Endothelial cell of umbilical vein (primary cell): ENCODE data around the gene POM121C. TPM values are rescaled to one million over a fixed set of nuclear protein-coding genes. Genes with fewer than 3 reads are reported as not detected.

ENCODE experiments used
- BruUV-seq: library from RNA; stranded (reverse); fragments of 400-500 nt; replicated peaks from 2 replicates; lab custom pipeline; 2021; lab: Mats Ljungman, UMichigan
- CTCF ChIA-PET: fragments of 300-600, 350-600 bp; sonication (Branson Sonifier 250); formaldehyde crosslinking; loops from one replicate; lab custom pipeline; 2021; ENCODE audit warnings: antibody characterized with exemption, inconsistent platforms; lab: Charles Lee
- POLR2A ChIA-PET: fragments of 300-600, 350-600 bp; sonication (Branson Sonifier 250); formaldehyde crosslinking; loops from one replicate; lab custom pipeline; 2021; ENCODE audit warnings: antibody characterized with exemption, inconsistent platforms; lab: Charles Lee
- DNase-seq: peaks from one replicate; pipeline ENCODE4 v3.0.0-alpha.2; 2011; ENCODE audit warnings: low read depth, low spot score
- FAIRE-seq: peaks from 2 replicates; lab custom pipeline; 2011; peaks lifted over from hg19 to GRCh38; lab: Jason Lieb, UNC
- H2AFZ ChIP-seq: 2 replicates; pipeline ENCODE4 v1.6.0; 2012; ENCODE audit warnings: low read depth, low read length, control low read depth, inconsistent platforms
- H3K27ac ChIP-seq: 2 replicates; pipeline ENCODE4 v1.5.1; 2011; ENCODE audit warnings: low read depth, mild to moderate bottlenecking, control low read depth, low read length, moderate library complexity; ENCODE audit not compliant: insufficient read depth
- H3K27me3 ChIP-seq, 2 experiments: 2 replicates each; pipeline versions ENCODE4 v1.6.0 to v1.6.1; 2011; ENCODE audit warnings: low read length in 2 of 2, mixed read lengths in 1 of 2; ENCODE audit not compliant: control insufficient read depth in 2 of 2, insufficient read depth in 2 of 2
- H3K36me3 ChIP-seq, 2 experiments: 2 replicates in 1 of 2; 3 replicates in 1 of 2; pipeline ENCODE4 v1.5.1; 2011; ENCODE audit warnings: low read length in 2 of 2, mild to moderate bottlenecking in 1 of 2, moderate library complexity in 1 of 2; ENCODE audit not compliant: control insufficient read depth in 2 of 2, insufficient read depth in 2 of 2; ENCODE audit errors: extremely low read depth in 1 of 2
- H3K4me1 ChIP-seq: 3 replicates; pipeline ENCODE4 v1.5.1; 2011; ENCODE audit warnings: mild to moderate bottlenecking, low read length; ENCODE audit not compliant: control insufficient read depth, insufficient read depth; ENCODE audit errors: extremely low read depth
- H3K4me2 ChIP-seq: 2 replicates; pipeline ENCODE4 v1.6.1; 2011; ENCODE audit warnings: low read length, control low read depth, mixed read lengths; ENCODE audit not compliant: insufficient read depth
- H3K4me3 ChIP-seq, 3 experiments: fragments of 200-600 bp in 1 of 3; sonication (generic), shearing (Covaris generic) in 1 of 3; replicated peaks in 1 of 3; 2 replicates each; pipeline ENCODE4 v1.5.1; 2011 to 2016; ENCODE audit warnings: control low read depth in 3 of 3, low read length in 3 of 3, mild to moderate bottlenecking in 2 of 3, inconsistent platforms in 1 of 3, low read depth in 1 of 3, moderate library complexity in 1 of 3; ENCODE audit not compliant: insufficient read depth in 1 of 3
- H3K79me2 ChIP-seq: 2 replicates; pipeline ENCODE4 v1.6.0; 2012; ENCODE audit warnings: low read length, inconsistent platforms; ENCODE audit not compliant: control insufficient read depth, insufficient read depth
- H3K9ac ChIP-seq: replicated peaks from 2 replicates; pipeline ENCODE3; 2011; ENCODE audit warnings: low read length, control low read depth; ENCODE audit not compliant: insufficient read depth; ENCODE audit errors: extremely low read depth
- H3K9me1 ChIP-seq: replicated peaks from 3 replicates; pipeline ENCODE4 v1.6.0; 2011; ENCODE audit warnings: mild to moderate bottlenecking, low read length; ENCODE audit not compliant: control insufficient read depth, insufficient read depth; ENCODE audit errors: extremely low read depth
- H3K9me3 ChIP-seq: replicated peaks from 2 replicates; pipeline ENCODE4 v1.5.1; 2012; ENCODE audit warnings: low read length, inconsistent platforms; ENCODE audit not compliant: control insufficient read depth, insufficient read depth
- H4K20me1 ChIP-seq: replicated peaks from 2 replicates; pipeline ENCODE3; 2011; ENCODE audit warnings: mild to moderate bottlenecking, low read length; ENCODE audit not compliant: control insufficient read depth, insufficient read depth; ENCODE audit errors: extremely low read depth
- EZH2 ChIP-seq: IDR thresholded peaks from 2 replicates; pipeline ENCODE4 v1.6.1; 2012; ENCODE audit warnings: borderline replicate concordance, low read depth, mild to moderate bottlenecking, moderate library complexity, low read length, inconsistent platforms; ENCODE audit not compliant: severe bottlenecking
- FOS ChIP-seq: IDR thresholded peaks from 2 replicates; pipeline ENCODE4 v1.6.1; 2011; ENCODE audit warnings: mild to moderate bottlenecking, low read length, moderate library complexity, borderline replicate concordance; ENCODE audit not compliant: insufficient read depth
- GATA2 ChIP-seq: IDR thresholded peaks from 2 replicates; pipeline ENCODE4 v1.7.0; 2011; ENCODE audit warnings: low read depth, mild to moderate bottlenecking, moderate library complexity, mixed read lengths, low read length; ENCODE audit not compliant: insufficient read length, insufficient read depth
- JUN ChIP-seq: IDR thresholded peaks from 2 replicates; pipeline ENCODE4 v1.6.1; 2011; ENCODE audit warnings: borderline replicate concordance, low read depth; ENCODE audit not compliant: insufficient read length, insufficient read depth
- MYC ChIP-seq: IDR thresholded peaks from one replicate; pipeline ENCODE4 v1.6.1; 2011; ENCODE audit warnings: mild to moderate bottlenecking, low read depth, low read length
- POLR2A ChIP-seq: IDR thresholded peaks from 2 replicates; pipeline ENCODE4 v1.6.1; 2012; ENCODE audit warnings: low read depth, mild to moderate bottlenecking, control low read depth, low read length
- POLR2AphosphoS5 ChIP-seq: IDR thresholded peaks from 2 replicates; pipeline ENCODE4 v1.6.1; 2012; ENCODE audit warnings: low read depth, mild to moderate bottlenecking, control low read depth, low read length, moderate library complexity; ENCODE audit not compliant: insufficient read depth
- dilution Hi-C: fragments of 300-500 bp; cut with MboI; formaldehyde crosslinking; loops from one replicate; pipeline ENCODE4 v1.15.0; 2019; ENCODE audit warnings: low sequenced_read_pairs; ENCODE audit not compliant: extremely low pct_ligation_motif_present
- intact Hi-C: fragments of 100-400 bp; cut with micrococcal nuclease; formaldehyde crosslinking; loops from one replicate; pipeline ENCODE4 v1.10.0; 2022
- polyA plus RNA-seq, 4 experiments: library from polyadenylated mRNA; depleted of rRNA in 3 of 4; stranded (reverse) in 3 of 4; unstranded in 1 of 4; fragments of >200 nt; gene quantifications; 2 replicates each; pipeline versions ENCODE4 v1.2.1 to v1.2.3, GENCODE V29; 2011 to 2012; ENCODE audit warnings: missing spikeins in 1 of 4
- total RNA-seq: library from RNA; stranded (reverse); gene quantifications from 2 replicates; pipeline ENCODE4 v1.2.3, GENCODE V29; 2021
- TF ChIP-seq, protein P1 (sequence below): IDR thresholded peaks from 2 replicates; pipeline ENCODE4 v1.6.1; 2011; ENCODE audit not compliant: insufficient read depth, insufficient read length
- TF ChIP-seq, protein P2 (sequence below), 2 donors: IDR thresholded peaks; 1 replicate in 1 of 2; 2 replicates in 1 of 2; pipeline ENCODE4 v1.5.1; 2011; ENCODE audit warnings: low read length in 2 of 2, mild to moderate bottlenecking in 2 of 2, moderate library complexity in 2 of 2, control low read depth in 1 of 2, inconsistent platforms in 1 of 2, low read depth in 1 of 2; ENCODE audit not compliant: insufficient read depth in 1 of 2; ENCODE audit errors: extremely low read depth in 1 of 2

Gene POM121C
- total and polyA plus RNA-seq, 2 donors (not counting 3 experiments of a cell fraction or from before 2014, with no cell fraction given), result 15.4 to 45.6 TPM

DNA sequence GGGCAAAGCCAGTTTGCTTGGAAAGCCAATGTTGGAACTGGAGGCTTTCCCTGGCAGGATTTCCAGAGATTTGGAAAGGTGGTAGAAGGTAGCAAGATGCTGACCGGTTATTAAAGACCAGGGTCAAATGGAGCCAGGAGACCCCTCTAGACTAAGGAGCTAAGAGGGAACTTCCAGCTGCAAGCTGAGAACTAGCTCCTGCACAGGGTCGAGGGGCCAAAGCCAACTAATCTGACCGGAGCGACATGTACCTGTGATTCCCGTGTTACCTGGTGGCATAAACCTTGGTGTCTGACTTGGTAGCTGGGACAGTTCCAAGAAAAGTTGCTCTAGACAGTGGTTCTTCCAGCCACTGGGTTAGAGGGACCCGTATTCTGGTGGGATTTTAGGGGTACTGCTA, 47.8 kb upstream of the POM121C start:
- CTCF ChIA-PET, result no interaction called here

More for the DNA sequence above, 47.8 kb upstream of the POM121C start:
- no peaks in the 10 kb centered on the region for H3K79me2 ChIP-seq
- FAIRE-seq (no peak), DNase-seq (no peak)
- H3K9ac ChIP-seq, result no peak overlapping the region
- no peaks in the 10 kb centered on the region for H3K9me3 ChIP-seq
- H3K9me1 ChIP-seq, result no peaks in the 10 kb centered on the region
- no peak overlapping the region for H3K4me3 ChIP-seq
- dilution Hi-C loops, result no loop called here
- no peak overlapping the region for H3K27ac ChIP-seq
- no peak overlapping the region for H2AFZ ChIP-seq
- no peak overlapping the region for H3K4me2 ChIP-seq
- POLR2A ChIA-PET, result no interaction called here
- no TSS peak for BruUV-seq
- TF ChIP-seq POLR2AphosphoS5 (no peak), JUN (no peak), FOS (no peak), MYC (no peak), EZH2 (no peak), GATA2 (no peak), POLR2A (no peak)
- TF ChIP-seq, protein P1, sequence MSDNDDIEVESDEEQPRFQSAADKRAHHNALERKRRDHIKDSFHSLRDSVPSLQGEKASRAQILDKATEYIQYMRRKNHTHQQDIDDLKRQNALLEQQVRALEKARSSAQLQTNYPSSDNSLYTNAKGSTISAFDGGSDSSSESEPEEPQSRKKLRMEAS, result no peak
- TF ChIP-seq, protein P2, sequence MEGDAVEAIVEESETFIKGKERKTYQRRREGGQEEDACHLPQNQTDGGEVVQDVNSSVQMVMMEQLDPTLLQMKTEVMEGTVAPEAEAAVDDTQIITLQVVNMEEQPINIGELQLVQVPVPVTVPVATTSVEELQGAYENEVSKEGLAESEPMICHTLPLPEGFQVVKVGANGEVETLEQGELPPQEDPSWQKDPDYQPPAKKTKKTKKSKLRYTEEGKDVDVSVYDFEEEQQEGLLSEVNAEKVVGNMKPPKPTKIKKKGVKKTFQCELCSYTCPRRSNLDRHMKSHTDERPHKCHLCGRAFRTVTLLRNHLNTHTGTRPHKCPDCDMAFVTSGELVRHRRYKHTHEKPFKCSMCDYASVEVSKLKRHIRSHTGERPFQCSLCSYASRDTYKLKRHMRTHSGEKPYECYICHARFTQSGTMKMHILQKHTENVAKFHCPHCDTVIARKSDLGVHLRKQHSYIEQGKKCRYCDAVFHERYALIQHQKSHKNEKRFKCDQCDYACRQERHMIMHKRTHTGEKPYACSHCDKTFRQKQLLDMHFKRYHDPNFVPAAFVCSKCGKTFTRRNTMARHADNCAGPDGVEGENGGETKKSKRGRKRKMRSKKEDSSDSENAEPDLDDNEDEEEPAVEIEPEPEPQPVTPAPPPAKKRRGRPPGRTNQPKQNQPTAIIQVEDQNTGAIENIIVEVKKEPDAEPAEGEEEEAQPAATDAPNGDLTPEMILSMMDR (IDR thresholded peaks at IDR 0.05; ENCODE audit: extremely low read depth in 1 of 2, insufficient read depth in 1 of 2, low read depth in 1 of 2, low read length in 2 of 2), result no peak
- intact Hi-C loops, result no loop called here
- no peaks in the 10 kb centered on the region for H3K4me1 ChIP-seq
- no peaks in the 10 kb centered on the region for H3K27me3 ChIP-seq
- peaks cover 0 to 17% of the 10 kb centered on the region in 2 experiments for H3K36me3 ChIP-seq
- H4K20me1 ChIP-seq, result no peaks in the 10 kb centered on the region
